HG03025 (cell line): ENCODE results near the gene ESYT2.
"Not testable (repeated sequence)": the region's sequence is repeated elsewhere in the genome, so short reads cannot be mapped to it uniquely, and the experiment has no call there.

Experiments used
- ATAC-seq: cut with Tn5 transposase; IDR thresholded peaks from one replicate; pipeline ENCODE4 v1.9.1; 2021; ENCODE audit warnings: mild to moderate bottlenecking, moderate library complexity; ENCODE audit not compliant: unreplicated experiment, low FRiP score

The ESYT2 gene, protein sequence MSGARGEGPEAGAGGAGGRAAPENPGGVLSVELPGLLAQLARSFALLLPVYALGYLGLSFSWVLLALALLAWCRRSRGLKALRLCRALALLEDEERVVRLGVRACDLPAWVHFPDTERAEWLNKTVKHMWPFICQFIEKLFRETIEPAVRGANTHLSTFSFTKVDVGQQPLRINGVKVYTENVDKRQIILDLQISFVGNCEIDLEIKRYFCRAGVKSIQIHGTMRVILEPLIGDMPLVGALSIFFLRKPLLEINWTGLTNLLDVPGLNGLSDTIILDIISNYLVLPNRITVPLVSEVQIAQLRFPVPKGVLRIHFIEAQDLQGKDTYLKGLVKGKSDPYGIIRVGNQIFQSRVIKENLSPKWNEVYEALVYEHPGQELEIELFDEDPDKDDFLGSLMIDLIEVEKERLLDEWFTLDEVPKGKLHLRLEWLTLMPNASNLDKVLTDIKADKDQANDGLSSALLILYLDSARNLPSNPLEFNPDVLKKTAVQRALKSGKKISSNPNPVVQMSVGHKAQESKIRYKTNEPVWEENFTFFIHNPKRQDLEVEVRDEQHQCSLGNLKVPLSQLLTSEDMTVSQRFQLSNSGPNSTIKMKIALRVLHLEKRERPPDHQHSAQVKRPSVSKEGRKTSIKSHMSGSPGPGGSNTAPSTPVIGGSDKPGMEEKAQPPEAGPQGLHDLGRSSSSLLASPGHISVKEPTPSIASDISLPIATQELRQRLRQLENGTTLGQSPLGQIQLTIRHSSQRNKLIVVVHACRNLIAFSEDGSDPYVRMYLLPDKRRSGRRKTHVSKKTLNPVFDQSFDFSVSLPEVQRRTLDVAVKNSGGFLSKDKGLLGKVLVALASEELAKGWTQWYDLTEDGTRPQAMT

DNA sequence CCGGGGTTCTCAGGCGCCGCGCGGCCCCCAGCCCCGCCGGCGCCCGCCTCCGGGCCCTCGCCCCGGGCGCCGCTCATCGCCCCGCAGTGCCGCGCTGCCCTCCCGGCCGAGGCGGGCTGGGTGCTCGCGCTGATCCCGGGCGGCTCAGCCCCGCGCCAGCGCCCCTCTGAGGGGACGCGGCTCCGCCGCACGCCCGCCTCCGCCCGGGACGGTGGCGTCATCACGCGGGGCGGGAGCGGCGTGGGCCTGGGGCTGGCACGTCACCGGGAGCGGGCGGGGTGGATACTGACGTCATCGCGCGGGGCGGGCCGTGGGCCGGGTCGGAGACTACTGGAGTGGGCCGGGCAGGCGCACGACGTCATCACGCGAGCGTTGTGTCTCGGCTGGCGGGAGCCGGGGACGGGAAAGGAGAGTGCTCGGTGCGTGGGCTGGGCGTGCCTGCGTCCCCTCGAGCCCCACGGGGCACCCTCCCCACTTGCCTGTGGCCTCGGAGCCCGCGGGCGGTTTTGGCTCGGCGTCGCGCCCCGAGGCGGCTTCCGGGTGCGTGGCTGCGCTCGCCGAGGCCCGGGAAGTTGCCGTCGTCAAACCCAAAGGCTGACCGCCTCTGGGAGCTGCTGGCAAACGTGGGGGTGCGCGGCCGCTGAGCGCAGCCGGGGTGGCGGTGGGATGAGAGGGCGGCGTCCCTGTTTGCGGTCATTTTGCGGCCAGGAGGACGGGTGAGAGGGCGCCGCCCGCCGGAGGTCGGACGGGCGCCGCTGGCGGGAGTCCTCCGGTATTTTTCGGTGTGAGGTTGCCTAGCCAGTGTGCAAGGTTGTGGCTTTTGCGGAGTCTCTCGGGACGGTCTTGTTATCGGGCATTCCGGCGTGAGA is at the start of gene ESYT2:
Gene ESYT2 (minus strand): TSS at position 168 of the 869 bp plus-strand sequence. CDS start 91 bp downstream, at position 77.
- peak; percentile 84 for ATAC-seq

DNA sequence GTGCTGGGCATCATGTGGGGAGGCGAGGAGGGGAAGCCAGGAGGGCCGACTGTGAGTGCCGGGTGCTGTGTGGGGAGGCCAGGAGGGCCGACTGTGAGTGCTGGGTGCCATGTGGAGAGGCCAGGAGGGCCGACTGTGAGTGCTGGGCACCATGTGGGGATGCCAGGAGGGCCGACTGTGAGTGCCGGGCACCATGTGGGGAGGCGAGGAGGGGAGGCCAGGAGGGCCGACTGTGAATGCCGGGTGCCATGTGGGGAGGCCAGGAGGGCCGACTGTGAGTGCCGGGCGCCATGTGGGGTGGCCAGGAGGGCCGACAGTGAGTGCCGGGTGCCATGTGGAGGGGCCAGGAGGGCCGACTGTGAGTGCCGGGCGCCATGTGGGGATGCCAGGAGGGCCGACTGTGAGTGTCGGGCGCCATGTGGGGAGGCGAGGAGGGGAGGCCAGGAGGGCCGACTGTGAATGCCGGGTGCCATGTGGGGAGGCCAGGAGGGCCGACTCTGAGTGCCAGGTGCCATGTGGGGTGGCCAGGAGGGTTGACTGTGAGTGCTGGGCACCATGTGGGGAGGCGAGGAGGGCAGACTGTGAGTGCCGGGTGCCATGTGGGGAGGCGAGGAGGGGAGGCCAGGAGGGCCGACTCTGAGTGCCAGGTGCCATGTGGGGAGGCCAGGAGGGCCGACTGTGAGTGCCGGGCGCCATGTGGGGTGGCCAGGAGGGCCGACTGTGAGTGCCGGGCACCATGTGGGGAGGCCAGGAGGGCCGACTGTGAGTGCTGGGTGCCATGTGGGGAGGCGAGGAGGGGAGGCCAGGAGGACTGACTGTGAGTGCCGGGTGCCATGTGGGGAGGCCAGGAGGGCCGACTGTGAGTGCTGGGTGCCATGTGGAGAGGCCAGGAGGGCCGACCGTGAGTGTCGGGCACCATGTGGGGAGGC is 49.1 kb upstream of the ESYT2 start:
- not testable (repeated sequence) for ATAC-seq

DNA sequence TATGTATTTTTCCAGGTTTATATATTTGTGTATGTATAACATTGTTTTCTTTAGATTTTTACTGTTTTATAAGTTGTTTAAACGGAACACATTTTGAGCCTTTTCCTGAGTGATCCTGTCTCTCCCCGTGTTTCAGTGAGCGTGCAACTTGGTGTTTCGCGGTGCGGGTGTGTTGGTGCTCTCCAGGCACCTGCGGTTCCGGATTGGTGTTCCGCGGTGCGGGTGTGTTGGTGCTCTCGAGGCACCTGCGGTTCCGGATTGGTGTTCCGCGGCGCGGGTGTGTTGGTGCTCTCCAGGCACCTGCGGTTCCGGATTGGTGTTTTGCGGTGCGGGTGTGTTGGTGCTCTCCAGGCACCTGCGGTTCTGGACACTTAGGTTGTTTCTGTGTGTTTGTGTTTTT is 47.7 kb upstream of the ESYT2 start:
- no peak for ATAC-seq

DNA sequence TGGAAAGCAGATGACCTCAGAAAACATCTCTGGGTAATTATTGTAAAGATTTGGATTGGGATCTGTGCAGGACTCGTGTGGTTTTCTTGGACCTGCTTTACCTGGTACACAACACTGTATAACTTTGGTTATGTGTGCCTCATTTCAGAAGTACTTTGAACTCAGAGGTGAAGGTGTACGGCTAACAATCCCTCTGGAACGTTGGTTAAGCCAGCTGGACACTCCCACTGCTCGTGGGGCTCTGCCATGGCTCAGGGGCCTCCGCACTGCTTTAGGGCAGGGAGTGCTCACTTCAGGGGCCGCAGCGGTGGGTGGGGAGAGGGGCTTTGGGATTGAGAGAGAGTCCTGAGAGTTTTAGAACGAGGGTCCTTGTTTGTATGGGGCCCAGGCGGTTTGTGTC is 40.6 kb upstream of the ESYT2 start:
- no peak for ATAC-seq

DNA sequence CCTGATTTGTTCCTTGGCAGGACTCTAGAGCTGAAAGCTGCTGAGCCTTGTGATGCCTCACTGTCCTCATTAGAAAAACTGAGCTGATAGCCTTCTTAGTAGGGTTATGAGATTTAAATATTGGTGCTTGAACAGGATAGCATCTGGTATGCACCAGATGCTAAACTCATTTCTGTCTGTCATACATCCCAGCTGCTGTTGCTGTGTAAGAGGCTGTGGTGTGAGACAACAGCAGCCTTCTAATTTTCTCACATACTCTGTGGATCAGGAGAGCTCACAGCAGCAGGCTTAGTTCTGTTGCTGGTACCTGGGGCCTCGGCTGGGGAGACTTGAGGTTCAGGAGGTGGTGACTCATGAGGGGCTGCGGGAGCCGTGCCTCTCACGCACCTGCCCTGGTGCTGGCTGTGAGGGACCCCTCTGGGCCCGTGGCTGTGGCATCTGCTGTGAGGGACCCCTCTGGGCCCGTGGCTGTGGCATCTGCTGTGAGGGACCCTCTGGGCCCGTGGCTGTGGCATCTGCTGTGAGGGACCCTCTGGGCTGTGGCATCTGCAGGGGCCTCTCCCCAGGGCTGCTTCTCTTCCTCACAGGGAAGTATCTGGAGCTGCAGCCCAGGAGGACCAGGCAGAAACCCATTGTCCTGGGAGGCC is 39.6 kb upstream of the ESYT2 start:
- no peak for ATAC-seq

GRCh38 chr7:158867214-158867984 is 38.1 kb upstream of the ESYT2 start:
- ATAC-seq, result no peak

GRCh38 chr7:158865977-158866376 is 36.7 kb upstream of the ESYT2 start:
- ATAC-seq, result no peak

- ATAC-seq, result no peak
Measured at GRCh38 chr7:158865462-158865922, 36.2 kb upstream of the ESYT2 start.

DNA sequence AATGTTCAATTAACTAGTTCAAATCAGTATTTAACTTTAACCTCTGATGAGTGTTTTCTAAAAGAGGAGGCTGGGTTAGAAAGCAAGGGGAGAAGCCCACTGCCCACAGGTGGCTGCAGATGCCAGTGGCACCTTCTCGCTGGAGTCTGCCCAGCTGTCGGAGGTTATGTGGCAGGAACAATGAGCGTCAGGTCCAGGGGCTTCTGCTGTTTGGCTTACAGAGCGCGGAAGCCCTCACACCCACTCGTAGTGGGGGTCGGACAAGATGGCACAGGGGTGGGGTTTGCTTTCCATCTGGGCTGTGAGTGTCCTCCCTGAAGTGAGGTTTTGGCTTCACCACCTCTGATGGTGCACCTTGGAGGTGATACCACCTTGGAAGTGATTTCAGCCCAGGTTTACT is 35.5 kb upstream of the ESYT2 start:
- no peak for ATAC-seq

GRCh38 chr7:158864507-158864820 is 35.2 kb upstream of the ESYT2 start:
- ATAC-seq, result no peak

GRCh38 chr7:158863611-158864506 is 34.5 kb upstream of the ESYT2 start:
- no peak for ATAC-seq

GRCh38 chr7:158862985-158863610 is 33.8 kb upstream of the ESYT2 start:
- not testable (repeated sequence) for ATAC-seq

DNA sequence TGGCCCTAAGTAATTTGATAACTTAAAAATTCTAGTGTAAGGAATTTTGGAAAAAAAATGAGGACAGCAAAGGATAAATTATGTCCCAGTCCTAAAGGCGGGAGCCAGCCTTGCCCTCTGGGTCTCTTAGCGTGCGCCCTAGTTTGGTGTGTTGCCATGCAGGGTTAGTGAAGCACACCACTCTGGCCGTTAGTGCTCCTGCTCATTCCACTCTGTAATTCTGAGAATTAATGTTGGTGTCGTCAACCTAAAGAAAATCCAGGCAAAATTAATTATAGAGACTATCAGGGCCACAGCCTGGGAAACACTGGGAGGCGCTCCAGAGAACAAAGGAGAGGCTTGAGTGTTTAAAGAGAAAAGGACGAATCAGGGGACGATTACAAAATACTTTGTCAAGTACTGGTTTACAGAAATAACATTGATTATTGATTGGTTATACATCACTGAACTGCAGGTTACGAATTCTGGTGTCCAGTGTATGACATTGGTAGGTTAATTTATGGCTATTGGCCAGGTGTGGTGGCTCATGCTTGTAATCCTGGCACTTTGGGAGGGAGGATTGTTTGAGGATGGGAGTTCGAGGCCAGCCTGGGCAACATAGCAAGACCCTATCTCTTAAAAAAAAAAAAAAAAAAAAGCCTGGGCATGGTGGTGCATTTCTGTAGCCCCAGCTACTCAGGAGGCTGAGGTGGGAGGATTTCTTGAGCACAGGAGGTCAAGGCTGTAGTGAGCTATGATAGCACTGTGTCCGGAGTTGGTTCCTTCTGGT is 32.8 kb upstream of the ESYT2 start:
- no peak for ATAC-seq

DNA sequence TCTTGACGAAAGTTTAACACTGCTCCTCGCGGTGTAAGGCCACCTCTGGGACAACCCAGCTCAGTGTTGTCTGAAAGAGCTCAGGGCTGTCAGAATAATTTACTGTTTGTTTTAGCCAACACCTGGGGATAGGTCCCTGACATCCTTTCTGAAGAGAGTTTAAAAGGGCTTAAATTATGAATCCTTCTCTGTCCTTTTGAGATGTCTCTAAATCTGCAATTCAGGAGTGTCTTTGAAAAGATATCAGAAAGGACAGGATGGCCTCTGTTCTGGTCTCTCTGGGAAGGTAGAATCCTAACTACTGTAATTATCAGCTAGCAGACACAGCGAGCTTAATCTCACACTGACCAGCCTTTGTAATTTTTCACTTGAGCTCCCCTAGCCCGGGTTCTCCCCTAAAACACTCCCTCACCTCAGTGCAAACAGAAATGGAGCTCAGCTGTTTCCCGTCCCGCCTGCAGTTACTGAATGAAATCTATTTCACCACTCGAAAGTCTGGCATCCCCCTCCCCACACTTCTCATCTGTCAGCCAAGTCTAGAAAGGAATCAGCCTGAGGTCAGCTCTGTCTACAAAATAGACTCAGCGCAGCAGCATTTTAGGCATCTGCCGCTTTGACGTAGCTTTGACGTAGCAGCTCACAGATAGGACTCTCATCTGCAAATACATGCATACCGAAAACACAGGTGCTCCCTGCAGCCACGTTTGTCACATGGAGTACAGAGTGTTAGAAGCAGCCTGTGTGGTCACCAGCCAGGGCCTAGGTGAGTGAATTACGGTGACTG is 31.9 kb upstream of the ESYT2 start:
- no peak for ATAC-seq

DNA sequence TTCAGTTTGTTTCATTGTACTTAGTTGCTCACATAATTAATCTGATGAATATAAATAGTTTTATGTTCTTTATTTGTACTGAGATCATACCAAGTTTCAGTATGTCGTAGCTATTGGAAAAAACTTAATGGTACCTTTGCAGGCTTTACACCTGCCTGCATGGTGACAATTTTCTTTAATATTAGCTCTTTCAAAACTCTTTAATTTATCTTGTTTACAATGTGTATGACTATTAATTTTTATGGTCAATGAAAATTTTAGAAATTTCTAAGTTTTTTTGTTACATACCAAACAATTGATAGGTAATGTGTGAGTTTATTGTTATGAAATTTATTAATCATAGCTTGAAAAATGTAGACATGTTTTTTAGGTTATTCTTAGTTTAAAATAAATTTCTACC is 31.1 kb upstream of the ESYT2 start:
- no peak for ATAC-seq
